C4-2B (cell line): ENCODE data around the gene MCRS1.

Experiments used
- ZFX ChIP-seq: fragments of 450-650 bp; IDR thresholded peaks from 2 replicates; pipeline ENCODE4 v1.6.1; 2017
- TF ChIP-seq, protein P1 (sequence below): fragments of 450-650 bp; conservative IDR thresholded peaks from 2 replicates; pipeline ENCODE4 v1.5.1; 2017; ENCODE audit warnings: mild to moderate bottlenecking

DNA sequence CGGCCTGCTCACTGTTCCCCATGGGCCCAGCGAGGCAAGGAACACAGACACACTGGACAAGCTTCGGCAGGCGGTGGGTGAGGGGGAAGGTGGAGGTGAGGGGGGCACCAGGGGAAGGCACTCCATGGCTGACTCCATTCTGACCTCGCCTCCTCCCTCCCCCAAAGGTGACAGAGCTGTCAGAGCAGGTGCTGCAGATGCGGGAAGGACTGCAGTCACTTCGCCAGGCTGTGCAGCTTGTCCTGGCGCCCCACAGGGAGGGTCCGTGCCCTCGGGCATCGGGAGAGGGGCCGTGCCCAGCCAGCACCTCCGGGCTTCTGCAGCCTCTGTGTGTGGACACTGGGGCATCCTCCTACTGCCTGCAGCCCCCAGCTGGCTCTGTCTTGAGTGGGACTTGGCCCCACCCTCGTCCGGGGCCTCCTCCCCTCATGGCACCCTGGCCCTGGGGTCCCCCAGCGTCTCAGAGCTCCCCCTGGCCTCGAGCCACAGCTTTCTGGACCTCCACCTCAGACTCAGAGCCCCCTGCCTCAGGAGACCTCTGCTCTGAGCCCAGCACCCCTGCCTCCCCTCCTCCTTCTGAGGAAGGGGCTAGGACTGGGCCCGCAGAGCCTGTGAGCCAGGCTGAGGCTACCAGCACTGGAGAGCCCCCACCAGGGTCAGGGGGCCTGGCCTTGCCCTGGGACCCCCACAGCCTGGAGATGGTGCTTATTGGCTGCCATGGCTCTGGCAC lies 10.6 kb downstream of the MCRS1 start:
- TF ChIP-seq, protein P1, sequence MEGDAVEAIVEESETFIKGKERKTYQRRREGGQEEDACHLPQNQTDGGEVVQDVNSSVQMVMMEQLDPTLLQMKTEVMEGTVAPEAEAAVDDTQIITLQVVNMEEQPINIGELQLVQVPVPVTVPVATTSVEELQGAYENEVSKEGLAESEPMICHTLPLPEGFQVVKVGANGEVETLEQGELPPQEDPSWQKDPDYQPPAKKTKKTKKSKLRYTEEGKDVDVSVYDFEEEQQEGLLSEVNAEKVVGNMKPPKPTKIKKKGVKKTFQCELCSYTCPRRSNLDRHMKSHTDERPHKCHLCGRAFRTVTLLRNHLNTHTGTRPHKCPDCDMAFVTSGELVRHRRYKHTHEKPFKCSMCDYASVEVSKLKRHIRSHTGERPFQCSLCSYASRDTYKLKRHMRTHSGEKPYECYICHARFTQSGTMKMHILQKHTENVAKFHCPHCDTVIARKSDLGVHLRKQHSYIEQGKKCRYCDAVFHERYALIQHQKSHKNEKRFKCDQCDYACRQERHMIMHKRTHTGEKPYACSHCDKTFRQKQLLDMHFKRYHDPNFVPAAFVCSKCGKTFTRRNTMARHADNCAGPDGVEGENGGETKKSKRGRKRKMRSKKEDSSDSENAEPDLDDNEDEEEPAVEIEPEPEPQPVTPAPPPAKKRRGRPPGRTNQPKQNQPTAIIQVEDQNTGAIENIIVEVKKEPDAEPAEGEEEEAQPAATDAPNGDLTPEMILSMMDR = no peak
- TF ChIP-seq ZFX = no peak
